PC-9 (cell line): ENCODE measurements around the gene LPAR2. TPM values are rescaled to one million over a fixed set of nuclear protein-coding genes. Genes with fewer than 3 reads are reported as not detected.

Source experiments
- BruUV-seq: library from RNA; stranded (reverse); fragments of 400-500 nt; replicated peaks from 2 replicates; lab custom pipeline; 2021; lab: Mats Ljungman, UMichigan
- CTCF ChIA-PET: fragments of 300-600 bp; sonication (Branson Sonifier 250); formaldehyde crosslinking; loops from one replicate; lab custom pipeline; 2022; ENCODE audit warnings: antibody characterized with exemption; lab: Charles Lee
- POLR2A ChIA-PET: fragments of 300-600 bp; sonication (Branson Sonifier 250); formaldehyde crosslinking; loops from one replicate; lab custom pipeline; 2022; ENCODE audit warnings: antibody characterized with exemption; ENCODE audit not compliant: unreplicated experiment; lab: Charles Lee
- DNase-seq, 2 experiments: peaks; one replicate each; pipeline versions ENCODE4 v3.0.0 to v3.0.0-alpha.2; 2015 to 2022; ENCODE audit warnings: mixed read lengths in 1 of 2
- H2AFZ ChIP-seq: fragments of 200-600 bp; sonication (generic); 2 replicates; pipeline ENCODE4 v1.8.1; 2017; ENCODE audit warnings: antibody characterized with exemption
- H3F3A ChIP-seq: fragments of 200-600 bp; sonication (generic); 2 replicates; pipeline ENCODE4 v1.8.1; 2017; ENCODE audit warnings: antibody characterized with exemption, mild to moderate bottlenecking, low read depth; ENCODE audit not compliant: insufficient read depth
- H3K27ac ChIP-seq: fragments of 200-600 bp; sonication (generic); 2 replicates; pipeline ENCODE4 v1.6.1; 2016; ENCODE audit warnings: mixed run types
- H3K27me3 ChIP-seq: fragments of 200-600 bp; sonication (generic); 2 replicates; pipeline ENCODE4 v1.6.1; 2016; ENCODE audit warnings: low read depth, mixed run types; ENCODE audit not compliant: insufficient read depth
- H3K36me3 ChIP-seq: fragments of 200-600 bp; sonication (generic); 2 replicates; pipeline ENCODE4 v1.6.1; 2016; ENCODE audit warnings: low read depth, mixed run types
- H3K4me1 ChIP-seq: fragments of 200-600 bp; sonication (generic); replicated peaks from 2 replicates; pipeline ENCODE4 v1.6.1; 2016; ENCODE audit warnings: mixed run types; ENCODE audit not compliant: insufficient read depth
- H3K4me2 ChIP-seq: fragments of 200-600 bp; sonication (generic); 2 replicates; pipeline ENCODE4 v1.6.1; 2017; ENCODE audit warnings: mixed run types
- H3K4me3 ChIP-seq: fragments of 200-600 bp; sonication (generic); 2 replicates; pipeline ENCODE4 v1.6.1; 2016; ENCODE audit warnings: mixed run types
- H3K79me2 ChIP-seq: fragments of 200-600 bp; sonication (generic); 2 replicates; pipeline ENCODE4 v1.6.1; 2017; ENCODE audit warnings: low read depth, mixed run types
- H3K9me2 ChIP-seq: fragments of 200-600 bp; sonication (generic); 2 replicates; pipeline ENCODE4 v1.8.1; 2017; ENCODE audit warnings: mild to moderate bottlenecking; ENCODE audit not compliant: insufficient read depth
- H3K9me3 ChIP-seq: fragments of 200-600 bp; sonication (generic); 2 replicates; pipeline ENCODE4 v1.8.1; 2016; ENCODE audit warnings: low read depth; ENCODE audit not compliant: insufficient read depth
- H4K20me1 ChIP-seq: fragments of 200-600 bp; sonication (generic); 2 replicates; pipeline ENCODE4 v1.8.1; 2017; ENCODE audit not compliant: insufficient read depth
- CTCF ChIP-seq: fragments of 200-600 bp; sonication (generic); conservative IDR thresholded peaks from 2 replicates; pipeline ENCODE4 v1.6.1; 2017; ENCODE audit warnings: mixed run types, antibody characterized with exemption, mild to moderate bottlenecking, moderate library complexity
- EZH2 ChIP-seq: fragments of 200-600 bp; sonication (generic); IDR thresholded peaks from 2 replicates; pipeline ENCODE4 v1.8.0; 2017; ENCODE audit warnings: antibody characterized with exemption, low read depth
- intact Hi-C: fragments of 100-400 bp; cut with micrococcal nuclease; formaldehyde crosslinking; loops from one replicate; pipeline ENCODE4 v1.10.0; 2022; ENCODE audit not compliant: unreplicated experiment
- total RNA-seq: library from RNA; stranded (reverse); gene quantifications from 2 replicates; pipeline ENCODE4 v1.2.3, GENCODE V29; 2021

LPAR2 gene
- total RNA-seq, 1 experiment from 2014 or later: 29.2 TPM

GRCh38 chr19:19630426-19630825, 2.4 kb upstream of the LPAR2 start:
- TF ChIP-seq CTCF: no peak
- no peak for TF ChIP-seq EZH2
- intact Hi-C loops: no loop called here
- Histone ChIP-seq H3K27ac (no peak overlapping the region), H3K79me2 (no peaks in the 10 kb centered on the region), H3K4me1 (peaks cover 5% of the 10 kb centered on the region; the same call in 1 of the 2 replicates), H2AFZ (no peak overlapping the region), H3F3A (peaks cover 39% of the 10 kb centered on the region; the same call in 1 of the 2 replicates), H3K27me3 (no peaks in the 10 kb centered on the region), H3K9me3 (no peaks in the 10 kb centered on the region), H3K4me3 (no peak overlapping the region), H3K9me2 (no peaks in the 10 kb centered on the region), H3K4me2 (no peak overlapping the region), H4K20me1 (no peaks in the 10 kb centered on the region), H3K36me3 (peaks cover 12% of the 10 kb centered on the region; the same call in 1 of the 2 replicates)
- no TSS peak for BruUV-seq
- CTCF ChIA-PET: no interaction called here
- POLR2A ChIA-PET: no interaction called here
- no peak for DNase-seq

- Histone ChIP-seq H3K79me2 (no peaks in the 10 kb centered on the region), H3K9me3 (no peaks in the 10 kb centered on the region), H3K4me2 (no peak overlapping the region), H3F3A (peaks cover 39% of the 10 kb centered on the region; the same call in 1 of the 2 replicates), H4K20me1 (no peaks in the 10 kb centered on the region), H3K27ac (no peak overlapping the region), H3K9me2 (no peaks in the 10 kb centered on the region), H3K27me3 (no peaks in the 10 kb centered on the region), H3K4me1 (peaks cover 5% of the 10 kb centered on the region; the same call in 1 of the 2 replicates), H3K4me3 (no peak overlapping the region), H2AFZ (no peak overlapping the region), H3K36me3 (peaks cover 12% of the 10 kb centered on the region; the same call in 1 of the 2 replicates)
- TF ChIP-seq EZH2 (no peak), CTCF (no peak)
- POLR2A ChIA-PET: no interaction called here
- no peak for DNase-seq
- intact Hi-C loops: no loop called here
- CTCF ChIA-PET: no interaction called here
- BruUV-seq: no TSS peak
Observed at GRCh38 chr19:19630062-19630414, 2.0 kb upstream of the LPAR2 start.

GRCh38 chr19:19628501-19629134, 598 bp upstream of the LPAR2 start:
- DNase-seq: peak; percentile 74 to 84

More at GRCh38 chr19:19628501-19629134, 598 bp upstream of the LPAR2 start:
- intact Hi-C loops: loop anchor here (2.0 kb wide), 1 partner anchor 82 kb away; no protein-coding TSS in a partner anchor
- Histone ChIP-seq H3F3A (peaks cover 39% of the 10 kb centered on the region; the same call in 1 of the 2 replicates), H3K27me3 (no peaks in the 10 kb centered on the region), H3K36me3 (no peaks in the 10 kb centered on the region), H2AFZ (peak overlapping the region; percentile 90), H3K4me3 (peak overlapping the region; percentile 68), H3K27ac (peak overlapping the region; percentile 84), H3K4me1 (peaks cover 5% of the 10 kb centered on the region; the same call in 1 of the 2 replicates), H3K79me2 (no peaks in the 10 kb centered on the region), H3K4me2 (peak overlapping the region; percentile 90), H4K20me1 (no peaks in the 10 kb centered on the region), H3K9me3 (no peaks in the 10 kb centered on the region), H3K9me2 (no peaks in the 10 kb centered on the region)
- POLR2A ChIA-PET: interaction anchor here (0.6 to 0.7 kb wide), 3 partner anchors 14 to 60 kb away, joined by 3 to 5 read pairs (median 5); no protein-coding TSS in a partner anchor
- BruUV-seq: TSS peak; percentile 55
- TF ChIP-seq EZH2 (no peak), CTCF (no peak; the same call in 1 of the 2 replicates)
- CTCF ChIA-PET: interaction anchor here (0.9 kb wide), 1 partner anchor 77 kb away, joined by 3 read pairs; no protein-coding TSS in a partner anchor
